Smooth muscle cell (in vitro differentiated cells): Measurements from ENCODE around the gene ALOX15. TPM values are rescaled to one million over a fixed set of nuclear protein-coding genes. Genes with fewer than 3 reads are reported as not detected.
"Not testable (repeated sequence)": the region's sequence is repeated elsewhere in the genome, so short reads cannot be mapped to it uniquely, and the experiment has no call there.

ENCODE experiments used
- DNase-seq: peaks from one replicate; lab custom pipeline; 2025; ENCODE audit not compliant: unreplicated experiment; lab: John Stamatoyannopoulos, UW
- H2AFZ ChIP-seq: fragments of 200-600 bp; sonication (generic); 2 replicates; pipeline ENCODE4 v1.6.0; 2016; ENCODE audit warnings: antibody characterized with exemption, low read depth, mild to moderate bottlenecking
- H3F3A ChIP-seq: fragments of 200-600 bp; sonication (generic); 2 replicates; pipeline ENCODE4 v1.6.0; 2017; ENCODE audit warnings: antibody characterized with exemption, low read depth
- H3K27ac ChIP-seq: fragments of 200-600 bp; sonication (generic); 2 replicates; pipeline ENCODE4 v1.5.1; 2016; ENCODE audit warnings: low read depth, mild to moderate bottlenecking
- H3K27me3 ChIP-seq: fragments of 200-600 bp; sonication (generic); 2 replicates; pipeline ENCODE4 v1.6.1; 2016; ENCODE audit warnings: low read depth, mild to moderate bottlenecking
- H3K36me3 ChIP-seq: fragments of 200-600 bp; sonication (generic); 2 replicates; pipeline ENCODE4 v1.5.1; 2016; ENCODE audit warnings: low read depth
- H3K4me1 ChIP-seq: fragments of 200-600 bp; sonication (generic); 2 replicates; pipeline ENCODE4 v1.5.1; 2016; ENCODE audit warnings: low read depth
- H3K4me2 ChIP-seq: fragments of 200-600 bp; sonication (generic); 2 replicates; pipeline ENCODE4 v1.6.0; 2016; ENCODE audit warnings: mild to moderate bottlenecking
- H3K4me3 ChIP-seq: fragments of 200-600 bp; sonication (generic); 2 replicates; pipeline ENCODE4 v1.5.1; 2016; ENCODE audit warnings: mild to moderate bottlenecking
- H3K79me2 ChIP-seq: fragments of 200-600 bp; sonication (generic); 2 replicates; pipeline ENCODE4 v1.6.0; 2016; ENCODE audit warnings: low read depth, mild to moderate bottlenecking
- H3K9ac ChIP-seq: fragments of 200-600 bp; sonication (generic); 2 replicates; pipeline ENCODE4 v1.6.0; 2016; ENCODE audit warnings: low read depth
- H3K9me3 ChIP-seq: fragments of 200-600 bp; sonication (generic); replicated peaks from 2 replicates; pipeline ENCODE4 v1.5.1; 2016; ENCODE audit warnings: low read depth
- H4K20me1 ChIP-seq: fragments of 200-600 bp; sonication (generic); 2 replicates; pipeline ENCODE4 v1.6.0; 2016; ENCODE audit warnings: low read depth
- CTCF ChIP-seq: fragments of 200-600 bp; sonication (generic); IDR thresholded peaks from 2 replicates; pipeline ENCODE4 v1.5.1; 2017; ENCODE audit warnings: borderline replicate concordance, mild to moderate bottlenecking, antibody characterized with exemption; ENCODE audit not compliant: insufficient read depth, poor library complexity, severe bottlenecking
- WGBS: methylation state at CpG from one replicate; pipeline ENCODE4 v1.1.7; 2016; ENCODE audit warnings: low lambda C conversion rate; 5-methylcytosine and 5-hydroxymethylcytosine counted together
- polyA plus RNA-seq: library from polyadenylated mRNA; unstranded; fragments of >200 nt; fragmentation: Nextera tagmentation; extraction: Ambion mirVana; gene quantifications from 2 replicates; pipeline ENCODE4 v1.2.1, GENCODE V29; 2016
- total RNA-seq: library from RNA; depleted of rRNA; stranded (reverse); fragments of >200 nt; gene quantifications from 2 replicates; pipeline ENCODE4 v1.2.3, GENCODE V29; 2014

The ALOX15 gene
- total and polyA plus RNA-seq, 2 experiments from 2014 or later, result 0.32 TPM; not detected in 1

GRCh38 chr17:4642286-4642685 lies 808 bp upstream of the ALOX15 start:
- no peaks in the 10 kb centered on the region for H3F3A ChIP-seq
- H3K27ac ChIP-seq, result no peak overlapping the region
- no peaks in the 10 kb centered on the region for H3K9me3 ChIP-seq
- peaks cover 62% of the 10 kb centered on the region for H3K27me3 ChIP-seq
- H3K9ac ChIP-seq, result no peak overlapping the region
- DNase-seq, result no peak
- no peaks in the 10 kb centered on the region for H4K20me1 ChIP-seq
- H3K4me2 ChIP-seq, result no peak overlapping the region
- H3K36me3 ChIP-seq, result no peaks in the 10 kb centered on the region
- H3K79me2 ChIP-seq, result no peaks in the 10 kb centered on the region
- TF ChIP-seq CTCF, result no peak
- H3K4me1 ChIP-seq, result peaks cover 9% of the 10 kb centered on the region
- H3K4me3 ChIP-seq, result no peak overlapping the region
- H2AFZ ChIP-seq, result no peak overlapping the region
- 69% methylated on average over 6 of the region's 6 CpGs for WGBS

GRCh38 chr17:4640569-4641188 lies 799 bp downstream of the ALOX15 start:
- not testable (repeated sequence) for H3K4me2 ChIP-seq
- peaks cover 71% of the 10 kb centered on the region for H3K27me3 ChIP-seq

GRCh38 chr17:4639301-4640059 lies 2.0 kb downstream of the ALOX15 start:
- DNase-seq, H4K20me1 ChIP-seq, H3F3A ChIP-seq, H3K9ac ChIP-seq, H3K9me3 ChIP-seq, H3K79me2 ChIP-seq, H2AFZ ChIP-seq, H3K27ac ChIP-seq, H3K4me3 ChIP-seq, H3K36me3 ChIP-seq: not testable (repeated sequence)
- Histone ChIP-seq H3K27me3 (peaks cover 65% of the 10 kb centered on the region), H3K4me2 (peak overlapping the region; percentile 54), H3K4me1 (peaks cover 14% of the 10 kb centered on the region)
- 11% methylated on average over 23 of the region's 56 CpGs for WGBS

More at GRCh38 chr17:4640569-4641188, 799 bp downstream of the ALOX15 start:
- not testable (repeated sequence) for H3K9ac ChIP-seq, H3K4me3 ChIP-seq, H3K4me1 ChIP-seq, H3K79me2 ChIP-seq, H3K36me3 ChIP-seq, H2AFZ ChIP-seq, DNase-seq, H3F3A ChIP-seq, H3K9me3 ChIP-seq, H3K27ac ChIP-seq, H4K20me1 ChIP-seq
- WGBS, result 3% methylated on average over 14 of the region's 39 CpGs

- not testable (repeated sequence) for H2AFZ ChIP-seq, H3K9ac ChIP-seq, H3K27ac ChIP-seq, DNase-seq, H3K36me3 ChIP-seq, H3K4me2 ChIP-seq, H3K4me3 ChIP-seq, H3K79me2 ChIP-seq, H3K9me3 ChIP-seq, H4K20me1 ChIP-seq, H3F3A ChIP-seq
- Histone ChIP-seq H3K27me3 (peaks cover 58% of the 10 kb centered on the region), H3K4me1 (peaks cover 14% of the 10 kb centered on the region)
- 70% methylated on average over 8 of the region's 8 CpGs for WGBS
Observed at GRCh38 chr17:4638766-4639165, 2.7 kb downstream of the ALOX15 start.

- no peaks in the 10 kb centered on the region for H4K20me1 ChIP-seq
- no peak for DNase-seq
- H2AFZ ChIP-seq, result no peak overlapping the region
- H3K9ac ChIP-seq, result no peak overlapping the region
- H3K27me3 ChIP-seq, result peaks cover 36% of the 10 kb centered on the region
- H3K4me2 ChIP-seq, result no peak overlapping the region
- no peak overlapping the region for H3K27ac ChIP-seq
- peaks cover 10% of the 10 kb centered on the region for H3K4me1 ChIP-seq
- H3K79me2 ChIP-seq, result no peaks in the 10 kb centered on the region
- no peak for TF ChIP-seq CTCF
- no peaks in the 10 kb centered on the region for H3K36me3 ChIP-seq
- WGBS, result 86% methylated on average over 12 of the region's 12 CpGs
- H3K4me3 ChIP-seq, result no peak overlapping the region
- no peaks in the 10 kb centered on the region for H3F3A ChIP-seq
- H3K9me3 ChIP-seq, result no peaks in the 10 kb centered on the region
Observed at GRCh38 chr17:4636474-4637100, 4.9 kb downstream of the ALOX15 start.
